GM12892 (cell line): ENCODE measurements around the gene MGAT4D. TPM values are rescaled to one million over a fixed set of nuclear protein-coding genes. Genes with fewer than 3 reads are reported as not detected.
A peak's percentile ranks its signal among the peaks of the same experiment; 100 is the strongest.
"Not testable (repeated sequence)": the region's sequence is repeated elsewhere in the genome, so short reads cannot be mapped to it uniquely, and the experiment has no call there.

Source experiments
- DNase-seq: peaks from one replicate; pipeline ENCODE4 v3.0.0; 2011; ENCODE audit not compliant: insufficient read length
- FAIRE-seq: peaks from 2 replicates; lab custom pipeline; 2011; peaks lifted over from hg19 to GRCh38; lab: Jason Lieb, UNC
- POLR2A ChIP-seq: IDR thresholded peaks from 2 replicates; pipeline ENCODE4 v1.6.1; 2011; ENCODE audit warnings: low read depth, low read length, control low read depth
- POLR2AphosphoS5 ChIP-seq: IDR thresholded peaks from 2 replicates; pipeline ENCODE4 v1.6.1; 2011; ENCODE audit warnings: low read depth, low read length, control low read depth
- TAF1 ChIP-seq: IDR thresholded peaks from 2 replicates; pipeline ENCODE4 v1.6.1; 2011; ENCODE audit warnings: low read depth, mild to moderate bottlenecking, control low read depth, low read length, borderline replicate concordance
- polyA plus RNA-seq: library from polyadenylated mRNA; unstranded; fragments of >200 nt; gene quantifications from one replicate; pipeline ENCODE4 v1.2.1, GENCODE V29; 2012; ENCODE audit warnings: missing spikeins, inconsistent platforms; ENCODE audit not compliant: missing spikeins

The MGAT4D gene
- not detected for polyA plus RNA-seq

- FAIRE-seq: no peak
- TF ChIP-seq POLR2AphosphoS5 (no peak), POLR2A (no peak), TAF1 (no peak)
- DNase-seq: peak; percentile 4
These were observed at the start of gene MGAT4D for GRCh38 chr4:140497747-140498636. Gene MGAT4D (minus strand): TSS chr4:140498293. CDS start chr4:140498222, 71 bp downstream.

GRCh38 chr4:140533951-140534480 lies 35.9 kb upstream of the MGAT4D start:
- FAIRE-seq (no peak), DNase-seq (no peak)
- TF ChIP-seq TAF1 (no peak), POLR2A (no peak), POLR2AphosphoS5 (no peak)

- DNase-seq (no peak), FAIRE-seq (no peak)
- TF ChIP-seq POLR2AphosphoS5 (no peak), TAF1 (no peak), POLR2A (no peak)
These were observed 31.3 kb upstream of the MGAT4D start for GRCh38 chr4:140529434-140529833.

GRCh38 chr4:140523857-140524742 lies 26.0 kb upstream of the MGAT4D start, which contains the start of gene ELMOD2:
Gene ELMOD2 (plus strand): TSS chr4:140524168. CDS start chr4:140525429, 1,261 bp downstream.
- FAIRE-seq (peak; percentile 92), DNase-seq (peak; percentile 89)
- TF ChIP-seq TAF1: peak; percentile 56; the same call in 1 of the 2 replicates
- peak; percentile 94 for TF ChIP-seq POLR2A
- TF ChIP-seq POLR2AphosphoS5: peak; percentile 91

GRCh38 chr4:140523370-140523856 lies 25.3 kb upstream of the MGAT4D start:
- TF ChIP-seq POLR2AphosphoS5 (no peak), TAF1 (no peak), POLR2A (no peak)
- DNase-seq (no peak), FAIRE-seq (peak; percentile 27)

GRCh38 chr4:140515423-140515822 lies 17.3 kb upstream of the MGAT4D start:
- DNase-seq (no peak), FAIRE-seq (no peak)
- TF ChIP-seq TAF1: no peak
- TF ChIP-seq POLR2A: no peak
- TF ChIP-seq POLR2AphosphoS5: no peak

GRCh38 chr4:140513765-140514164 lies 15.7 kb upstream of the MGAT4D start:
- not testable (repeated sequence) for FAIRE-seq, DNase-seq

- no peak for TF ChIP-seq POLR2AphosphoS5
- TF ChIP-seq TAF1: no peak
- no peak for TF ChIP-seq POLR2A
- no peak for FAIRE-seq
These were observed 6.2 kb upstream of the MGAT4D start for GRCh38 chr4:140504261-140504660.

GRCh38 chr4:140499391-140499790 lies 1.3 kb upstream of the MGAT4D start:
- FAIRE-seq (no peak), DNase-seq (no peak)
- TF ChIP-seq POLR2A (no peak), POLR2AphosphoS5 (no peak), TAF1 (no peak)

More at GRCh38 chr4:140504261-140504660, 6.2 kb upstream of the MGAT4D start:
- DNase-seq: no peak

GRCh38 chr4:140497405-140497746 lies 717 bp downstream of the MGAT4D start:
- DNase-seq: no peak
- TF ChIP-seq TAF1 (no peak), POLR2A (no peak), POLR2AphosphoS5 (no peak)
- FAIRE-seq: no peak

- TF ChIP-seq POLR2A (no peak), TAF1 (no peak), POLR2AphosphoS5 (no peak)
These were observed 12.2 kb downstream of the MGAT4D start for GRCh38 chr4:140485939-140486338.

More at GRCh38 chr4:140485939-140486338, 12.2 kb downstream of the MGAT4D start:
- DNase-seq: no peak
- no peak for FAIRE-seq
